Mammary epithelial cell (primary cell): ENCODE measurements around the gene CIAO1.

Experiments used
- EZH2 ChIP-seq: IDR thresholded peaks from 2 replicates; pipeline ENCODE4 v1.6.1; 2012; ENCODE audit warnings: low read length, inconsistent platforms, borderline replicate concordance
- TF ChIP-seq, protein P1 (sequence below), 2 donors: IDR thresholded peaks in 1 of 2; conservative IDR thresholded peaks in 1 of 2; 2 replicates each; pipeline ENCODE4 v1.5.1; 2011 to 2012; ENCODE audit warnings: inconsistent platforms in 2 of 2, low read length in 2 of 2, mild to moderate bottlenecking in 2 of 2, control low read depth in 1 of 2, low read depth in 1 of 2; ENCODE audit not compliant: insufficient read depth in 1 of 2; ENCODE audit errors: extremely low read depth in 1 of 2

DNA sequence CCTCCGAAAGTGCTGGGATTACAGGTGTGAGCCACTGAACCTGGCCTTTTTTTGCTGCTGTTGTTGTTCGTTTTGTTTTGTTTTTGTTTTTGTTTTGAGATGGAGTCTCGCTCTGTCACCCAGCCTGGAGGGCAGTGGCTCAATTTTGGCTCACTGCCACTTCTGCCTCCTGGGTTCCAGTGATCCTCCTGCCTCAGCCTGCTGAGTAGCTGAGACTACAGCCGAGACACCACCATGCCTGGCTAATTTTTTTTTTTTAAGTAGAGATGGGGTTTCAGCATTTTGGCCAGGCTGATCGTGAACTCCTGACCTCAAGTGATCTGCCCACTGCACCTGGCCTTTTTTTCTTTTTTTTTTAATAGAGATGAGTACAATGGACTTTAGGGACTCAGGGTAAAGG lies 22.2 kb upstream of the CIAO1 start:
- TF ChIP-seq, protein P1, sequence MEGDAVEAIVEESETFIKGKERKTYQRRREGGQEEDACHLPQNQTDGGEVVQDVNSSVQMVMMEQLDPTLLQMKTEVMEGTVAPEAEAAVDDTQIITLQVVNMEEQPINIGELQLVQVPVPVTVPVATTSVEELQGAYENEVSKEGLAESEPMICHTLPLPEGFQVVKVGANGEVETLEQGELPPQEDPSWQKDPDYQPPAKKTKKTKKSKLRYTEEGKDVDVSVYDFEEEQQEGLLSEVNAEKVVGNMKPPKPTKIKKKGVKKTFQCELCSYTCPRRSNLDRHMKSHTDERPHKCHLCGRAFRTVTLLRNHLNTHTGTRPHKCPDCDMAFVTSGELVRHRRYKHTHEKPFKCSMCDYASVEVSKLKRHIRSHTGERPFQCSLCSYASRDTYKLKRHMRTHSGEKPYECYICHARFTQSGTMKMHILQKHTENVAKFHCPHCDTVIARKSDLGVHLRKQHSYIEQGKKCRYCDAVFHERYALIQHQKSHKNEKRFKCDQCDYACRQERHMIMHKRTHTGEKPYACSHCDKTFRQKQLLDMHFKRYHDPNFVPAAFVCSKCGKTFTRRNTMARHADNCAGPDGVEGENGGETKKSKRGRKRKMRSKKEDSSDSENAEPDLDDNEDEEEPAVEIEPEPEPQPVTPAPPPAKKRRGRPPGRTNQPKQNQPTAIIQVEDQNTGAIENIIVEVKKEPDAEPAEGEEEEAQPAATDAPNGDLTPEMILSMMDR (conservative IDR thresholded peaks at IDR 0.05 in 1 of 2, IDR thresholded peaks at IDR 0.05 in 1 of 2; ENCODE audit: extremely low read depth in 1 of 2, insufficient read depth in 1 of 2, low read depth in 1 of 2, low read length in 2 of 2): no peak
- TF ChIP-seq EZH2: no peak
